HG03378 (cell line): ENCODE results near the gene ZNF578.
"Not testable (repeated sequence)": the region's sequence is repeated elsewhere in the genome, so short reads cannot be mapped to it uniquely, and the experiment has no call there.

ENCODE experiments used
- ATAC-seq: cut with Tn5 transposase; IDR thresholded peaks from one replicate; pipeline ENCODE4 v1.9.1; 2021; ENCODE audit warnings: mild to moderate bottlenecking, moderate library complexity; ENCODE audit not compliant: unreplicated experiment

The ZNF578 gene

DNA sequence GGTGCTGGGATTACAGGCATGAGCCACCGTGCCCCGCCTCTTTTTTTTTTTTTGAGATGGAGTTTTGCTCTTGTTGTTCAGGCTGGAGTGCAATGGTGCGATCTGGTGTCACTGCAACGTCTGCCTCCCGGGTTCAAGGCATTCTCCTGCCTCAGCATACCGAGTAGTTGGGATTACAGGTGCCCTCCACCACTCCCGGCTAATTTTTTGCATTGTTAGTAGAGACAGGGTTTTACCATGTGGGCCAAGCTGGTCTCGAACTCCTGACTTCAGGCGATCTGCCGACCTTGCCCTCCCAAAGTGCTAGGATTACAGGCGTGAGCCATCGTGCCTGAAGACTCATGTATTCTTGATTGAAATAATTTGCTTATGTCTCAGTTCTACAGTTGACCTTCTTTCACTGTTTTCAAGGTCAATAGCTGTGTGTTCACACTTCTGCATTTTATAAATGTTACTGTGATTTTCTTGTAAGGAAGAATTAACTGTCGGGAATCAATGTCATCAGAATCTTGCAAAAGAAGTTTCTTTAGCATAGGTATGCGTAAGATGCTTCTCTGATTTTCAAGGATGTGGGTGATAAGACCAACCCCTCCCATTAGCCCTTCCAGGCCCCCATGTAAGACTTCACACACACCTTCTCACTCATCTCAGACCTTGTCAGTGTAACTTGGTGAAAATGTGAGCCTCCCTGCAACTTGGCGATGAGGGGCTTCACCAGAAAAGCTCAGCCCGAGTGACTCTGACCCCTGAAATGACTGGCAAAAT is 104.1 kb downstream of the ZNF578 start:
- ATAC-seq: no peak

DNA sequence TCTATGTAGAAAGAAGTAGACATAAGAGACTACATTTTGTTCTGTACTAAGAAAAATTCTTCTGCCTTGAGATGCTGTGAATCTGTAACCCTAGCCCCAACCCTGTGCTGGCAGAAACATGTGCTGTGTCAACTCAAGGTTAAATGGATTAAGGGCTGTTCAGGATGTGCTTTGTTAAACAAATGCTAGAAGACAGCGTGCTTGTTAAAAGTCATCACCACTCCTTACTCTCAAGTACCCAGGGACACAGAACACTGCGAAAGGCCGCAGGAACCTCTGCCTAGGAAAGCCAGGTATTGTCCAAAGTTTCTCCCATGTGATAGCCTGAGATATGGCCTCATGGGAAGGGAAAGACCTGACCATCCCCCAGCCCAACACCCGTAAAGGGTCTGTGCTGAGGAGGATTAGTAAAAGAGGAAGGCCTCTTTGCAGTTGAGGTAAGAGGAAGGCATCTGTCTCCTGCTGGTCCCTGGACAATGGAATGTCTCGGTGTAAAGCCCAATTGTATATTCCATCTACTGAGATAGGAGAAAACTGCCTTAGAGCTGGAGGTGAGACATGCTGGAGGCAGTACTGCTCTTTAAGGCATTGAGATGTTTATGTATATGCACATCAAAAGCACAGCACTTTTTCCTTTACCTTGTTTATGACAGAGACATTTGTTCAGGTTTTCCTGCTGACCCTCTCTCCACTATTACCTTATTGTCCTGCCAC is 105.5 kb downstream of the ZNF578 start:
- ATAC-seq: not testable (repeated sequence)

DNA sequence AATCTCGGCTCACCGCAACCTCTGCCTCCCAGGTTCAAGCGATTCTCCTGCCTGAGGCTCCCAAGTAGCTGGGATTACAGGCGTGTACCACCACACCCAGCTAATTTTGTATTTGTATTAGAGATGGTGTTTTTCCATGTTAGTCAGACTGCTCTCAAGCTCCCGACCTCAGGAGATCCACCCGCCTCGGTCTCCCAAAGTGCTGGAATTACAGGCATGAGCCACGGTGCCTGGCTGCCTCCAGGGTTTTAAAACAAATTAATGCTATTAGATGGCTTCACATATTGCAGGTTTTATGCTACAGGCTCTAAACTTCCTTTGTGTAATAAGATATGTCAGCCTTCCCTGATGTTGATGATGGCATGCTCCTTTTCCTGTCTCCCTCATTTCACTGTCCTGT is 108.3 kb downstream of the ZNF578 start:
- not testable (repeated sequence) for ATAC-seq
